Gastrocnemius medialis (tissue), 4 donors: ENCODE measurements around the gene WTAP.

Experiments used
- POLR2A ChIP-seq, 2 donors: fragments of 450-650 bp; IDR thresholded peaks; one replicate each; pipeline ENCODE4 v1.6.1; 2017; ENCODE audit warnings: antibody characterized with exemption in 2 of 2, mild to moderate bottlenecking in 2 of 2, moderate library complexity in 2 of 2
- TF ChIP-seq, protein P1 (sequence below), 5 experiments: fragments of 450-650 bp in 3 of 5; fragments of 200-600 bp in 2 of 5; sonication (generic) in 2 of 5; IDR thresholded peaks in 4 of 5; conservative IDR thresholded peaks in 1 of 5; 1 replicate in 4 of 5; 2 replicates in 1 of 5; pipeline ENCODE4 v1.5.1; 2016 to 2019; ENCODE audit warnings: antibody characterized with exemption in 5 of 5, mild to moderate bottlenecking in 3 of 5, moderate library complexity in 3 of 5

DNA sequence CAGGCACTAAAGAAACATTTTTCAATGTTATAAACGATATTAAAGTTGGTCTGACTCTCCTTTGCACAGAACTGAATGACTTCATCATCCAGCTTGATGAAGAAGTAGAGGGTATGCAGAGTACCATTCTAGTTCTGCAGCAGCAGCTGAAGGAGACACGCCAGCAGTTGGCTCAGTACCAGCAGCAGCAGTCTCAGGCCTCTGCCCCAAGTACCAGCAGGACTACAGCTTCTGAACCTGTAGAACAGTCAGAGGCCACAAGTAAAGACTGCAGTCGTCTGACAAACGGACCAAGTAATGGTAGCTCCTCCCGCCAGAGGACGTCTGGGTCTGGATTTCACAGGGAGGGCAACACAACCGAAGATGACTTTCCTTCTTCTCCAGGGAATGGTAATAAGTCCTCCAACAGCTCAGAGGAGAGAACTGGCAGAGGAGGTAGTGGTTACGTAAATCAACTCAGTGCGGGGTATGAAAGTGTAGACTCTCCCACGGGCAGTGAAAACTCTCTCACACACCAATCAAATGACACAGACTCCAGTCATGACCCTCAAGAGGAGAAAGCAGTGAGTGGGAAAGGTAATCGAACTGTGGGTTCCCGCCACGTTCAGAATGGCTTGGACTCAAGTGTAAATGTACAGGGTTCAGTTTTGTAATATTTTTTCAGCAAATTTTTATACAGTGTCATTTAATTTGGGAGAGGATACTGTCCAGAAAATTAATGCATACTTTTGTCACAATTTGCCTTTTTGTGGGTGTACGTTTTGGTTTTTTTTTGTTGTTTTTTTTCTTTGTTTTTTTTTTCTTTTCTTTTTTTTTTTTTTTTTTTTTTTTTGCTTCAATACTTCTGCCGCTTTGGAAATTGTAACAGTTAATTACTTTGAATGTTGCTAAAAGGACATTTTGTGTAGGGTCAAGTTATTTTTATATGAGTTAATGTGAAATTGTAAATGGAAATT lies 27.9 kb downstream of the WTAP start:
- no peak for TF ChIP-seq POLR2A (IDR thresholded peaks at IDR 0.05)
- TF ChIP-seq, protein P1, sequence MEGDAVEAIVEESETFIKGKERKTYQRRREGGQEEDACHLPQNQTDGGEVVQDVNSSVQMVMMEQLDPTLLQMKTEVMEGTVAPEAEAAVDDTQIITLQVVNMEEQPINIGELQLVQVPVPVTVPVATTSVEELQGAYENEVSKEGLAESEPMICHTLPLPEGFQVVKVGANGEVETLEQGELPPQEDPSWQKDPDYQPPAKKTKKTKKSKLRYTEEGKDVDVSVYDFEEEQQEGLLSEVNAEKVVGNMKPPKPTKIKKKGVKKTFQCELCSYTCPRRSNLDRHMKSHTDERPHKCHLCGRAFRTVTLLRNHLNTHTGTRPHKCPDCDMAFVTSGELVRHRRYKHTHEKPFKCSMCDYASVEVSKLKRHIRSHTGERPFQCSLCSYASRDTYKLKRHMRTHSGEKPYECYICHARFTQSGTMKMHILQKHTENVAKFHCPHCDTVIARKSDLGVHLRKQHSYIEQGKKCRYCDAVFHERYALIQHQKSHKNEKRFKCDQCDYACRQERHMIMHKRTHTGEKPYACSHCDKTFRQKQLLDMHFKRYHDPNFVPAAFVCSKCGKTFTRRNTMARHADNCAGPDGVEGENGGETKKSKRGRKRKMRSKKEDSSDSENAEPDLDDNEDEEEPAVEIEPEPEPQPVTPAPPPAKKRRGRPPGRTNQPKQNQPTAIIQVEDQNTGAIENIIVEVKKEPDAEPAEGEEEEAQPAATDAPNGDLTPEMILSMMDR (IDR thresholded peaks at IDR 0.05 in 4 of 5, conservative IDR thresholded peaks at IDR 0.05 in 1 of 5) = no peak
